Parathyroid adenoma (tissue), 2 donors: ENCODE measurements around the gene SBF1.

Experiments
- H2AFZ ChIP-seq: fragments of 300-600 bp; sonication (generic); one replicate; pipeline ENCODE4 v1.7.0; 2017; ENCODE audit warnings: antibody characterized with exemption, mild to moderate bottlenecking
- H3K27ac ChIP-seq: fragments of 300-600 bp; sonication (generic); one replicate; pipeline ENCODE4 v1.7.0; 2017
- H3K27me3 ChIP-seq: fragments of 300-600 bp; sonication (generic); one replicate; pipeline ENCODE4 v1.7.0; 2017; ENCODE audit warnings: low read length; ENCODE audit not compliant: control insufficient read depth, insufficient read depth
- H3K36me3 ChIP-seq: fragments of 300-600 bp; sonication (generic); one replicate; pipeline ENCODE4 v1.7.0; 2017; ENCODE audit warnings: low read length; ENCODE audit not compliant: control insufficient read depth, insufficient read depth
- H3K4me1 ChIP-seq: fragments of 300-600 bp; sonication (generic); one replicate; pipeline ENCODE4 v1.7.0; 2017; ENCODE audit warnings: control low read depth
- H3K4me2 ChIP-seq: fragments of 300-600 bp; sonication (generic); one replicate; pipeline ENCODE4 v1.7.0; 2017; ENCODE audit warnings: low read length
- H3K4me3 ChIP-seq: fragments of 300-600 bp; sonication (generic); one replicate; pipeline ENCODE4 v1.7.0; 2017; ENCODE audit warnings: low read depth, low read length
- H3K79me2 ChIP-seq: fragments of 300-600 bp; sonication (generic); one replicate; pipeline ENCODE4 v1.7.0; 2017; ENCODE audit warnings: control low read depth
- H3K9ac ChIP-seq: fragments of 300-600 bp; sonication (generic); one replicate; pipeline ENCODE4 v1.7.0; 2017; ENCODE audit warnings: mild to moderate bottlenecking
- H3K9me3 ChIP-seq: fragments of 300-600 bp; sonication (generic); one replicate; pipeline ENCODE4 v1.7.0; 2017; ENCODE audit warnings: low read length; ENCODE audit not compliant: control insufficient read depth
- CTCF ChIP-seq: fragments of 300-600 bp; sonication (generic); IDR thresholded peaks from one replicate; pipeline ENCODE4 v1.7.0; 2017; ENCODE audit warnings: antibody characterized with exemption, mild to moderate bottlenecking
- donor health status: primary hyperparathyroidism.

SBF1 gene

GRCh38 chr22:50444663-50445062, 30.2 kb downstream of the SBF1 start:
- Histone ChIP-seq H3K4me2 (no peak overlapping the region), H3K27me3 (no peaks in the 10 kb centered on the region), H3K4me3 (no peak overlapping the region), H3K79me2 (no peaks in the 10 kb centered on the region), H3K36me3 (no peaks in the 10 kb centered on the region), H3K27ac (no peak overlapping the region), H3K9me3 (no peaks in the 10 kb centered on the region), H3K9ac (no peak overlapping the region), H2AFZ (no peak overlapping the region), H3K4me1 (no peaks in the 10 kb centered on the region)
- TF ChIP-seq CTCF, result no peak

- H2AFZ ChIP-seq, result no peak overlapping the region
- no peak overlapping the region for H3K9ac ChIP-seq
- H3K9me3 ChIP-seq, result no peaks in the 10 kb centered on the region
- H3K79me2 ChIP-seq, result no peaks in the 10 kb centered on the region
- TF ChIP-seq CTCF, result no peak
- no peaks in the 10 kb centered on the region for H3K36me3 ChIP-seq
- no peak overlapping the region for H3K4me2 ChIP-seq
- H3K4me3 ChIP-seq, result no peak overlapping the region
- H3K27me3 ChIP-seq, result no peaks in the 10 kb centered on the region
- H3K27ac ChIP-seq, result no peak overlapping the region
- H3K4me1 ChIP-seq, result no peaks in the 10 kb centered on the region
These were observed 30.8 kb downstream of the SBF1 start for GRCh38 chr22:50443801-50444625.

GRCh38 chr22:50443197-50443596, 31.6 kb downstream of the SBF1 start:
- H3K4me2 ChIP-seq, result no peak overlapping the region
- no peaks in the 10 kb centered on the region for H3K4me1 ChIP-seq
- H3K9me3 ChIP-seq, result no peaks in the 10 kb centered on the region
- no peak overlapping the region for H2AFZ ChIP-seq
- no peaks in the 10 kb centered on the region for H3K27me3 ChIP-seq
- no peak for TF ChIP-seq CTCF
- H3K4me3 ChIP-seq, result no peak overlapping the region
- H3K27ac ChIP-seq, result no peak overlapping the region
- no peaks in the 10 kb centered on the region for H3K79me2 ChIP-seq
- H3K36me3 ChIP-seq, result no peaks in the 10 kb centered on the region
- H3K9ac ChIP-seq, result no peak overlapping the region

GRCh38 chr22:50441428-50441993, 33.3 kb downstream of the SBF1 start:
- H3K36me3 ChIP-seq, result no peaks in the 10 kb centered on the region
- H3K27ac ChIP-seq, result no peak overlapping the region
- no peaks in the 10 kb centered on the region for H3K9me3 ChIP-seq

More at GRCh38 chr22:50441428-50441993, 33.3 kb downstream of the SBF1 start:
- H3K79me2 ChIP-seq, result no peaks in the 10 kb centered on the region
- no peak overlapping the region for H3K9ac ChIP-seq
- TF ChIP-seq CTCF, result no peak
- no peak overlapping the region for H3K4me2 ChIP-seq
- H3K27me3 ChIP-seq, result no peaks in the 10 kb centered on the region
- no peaks in the 10 kb centered on the region for H3K4me1 ChIP-seq
- no peak overlapping the region for H2AFZ ChIP-seq
- H3K4me3 ChIP-seq, result no peak overlapping the region
